ENCODE measurements around the gene ZNF24.

ZNF24 gene

GRCh38 chr18:35361570-35362321, 17.5 kb upstream of the ZNF24 start:
- no peak overlapping the region for H3K4me3 ChIP-seq (replicated peaks; ENCODE audit: low read depth, low read length)
- TF ChIP-seq CTCF (IDR thresholded peaks at IDR 0.05; ENCODE audit: low read length, missing control alignments) = no peak
- DNase-seq (ENCODE audit: low read depth) = no peak

GRCh38 chr18:35355140-35355618, 11.0 kb upstream of the ZNF24 start:
- TF ChIP-seq CTCF (IDR thresholded peaks at IDR 0.05; ENCODE audit: low read length, missing control alignments) = peak; percentile 87

GRCh38 chr18:35352778-35353177, 8.6 kb upstream of the ZNF24 start:
- TF ChIP-seq CTCF (IDR thresholded peaks at IDR 0.05; ENCODE audit: low read length, missing control alignments) = no peak
- no peak for DNase-seq (ENCODE audit: low read depth)
- no peak overlapping the region for H3K4me3 ChIP-seq (replicated peaks; ENCODE audit: low read depth, low read length)

More at GRCh38 chr18:35355140-35355618, 11.0 kb upstream of the ZNF24 start:
- peak; percentile 90 for DNase-seq (ENCODE audit: low read depth)
- peak overlapping the region; percentile 36 for H3K4me3 ChIP-seq (replicated peaks; ENCODE audit: low read depth, low read length)

- no peak for TF ChIP-seq CTCF (IDR thresholded peaks at IDR 0.05; ENCODE audit: low read length, missing control alignments)
- DNase-seq (ENCODE audit: low read depth) = no peak
- no peak overlapping the region for H3K4me3 ChIP-seq (replicated peaks; ENCODE audit: low read depth, low read length)
Observed at GRCh38 chr18:35352283-35352682, 8.1 kb upstream of the ZNF24 start.

GRCh38 chr18:35348001-35348400, 3.8 kb upstream of the ZNF24 start:
- DNase-seq (ENCODE audit: low read depth) = no peak
- TF ChIP-seq CTCF (IDR thresholded peaks at IDR 0.05; ENCODE audit: low read length, missing control alignments) = no peak
- H3K4me3 ChIP-seq (replicated peaks; ENCODE audit: low read depth, low read length) = no peak overlapping the region

- no peak overlapping the region for H3K4me3 ChIP-seq (replicated peaks; ENCODE audit: low read depth, low read length)
- DNase-seq (ENCODE audit: low read depth) = no peak
- TF ChIP-seq CTCF (IDR thresholded peaks at IDR 0.05; ENCODE audit: low read length, missing control alignments) = no peak
Observed at GRCh38 chr18:35345950-35346349, 1.7 kb upstream of the ZNF24 start.

- no peak for TF ChIP-seq CTCF (IDR thresholded peaks at IDR 0.05; ENCODE audit: low read length, missing control alignments)
- H3K4me3 ChIP-seq (replicated peaks; ENCODE audit: low read depth, low read length) = no peak overlapping the region
- DNase-seq (ENCODE audit: low read depth) = peak; percentile 36
Observed at GRCh38 chr18:35345460-35345921, 1.3 kb upstream of the ZNF24 start.

Data from fibroblast of pulmonary artery (primary cell).